ENCODE data around the gene ROBO1. TPM values are rescaled to one million over a fixed set of nuclear protein-coding genes. Genes with fewer than 3 reads are reported as not detected.

ROBO1 gene
- total RNA-seq, 2 experiments from 2014 or later: 8.6 to 9.0 TPM

- intact Hi-C loops (cut with micrococcal nuclease): no loop called here
- no peak for DNase-seq
- ChIA-PET CTCF (interaction anchor here (0.6 to 1.6 kb wide), 9 partner anchors 12 to 1297 kb away, joined by 3 to 4 read pairs (median 3); no protein-coding TSS in a partner anchor), POLR2A (no interaction called here)
- no peak overlapping the region for H3K27ac Mint-ChIP-seq
- H3K4me1 Mint-ChIP-seq (ENCODE audit: low read depth): no peaks in the 10 kb centered on the region
- no peaks in the 10 kb centered on the region for H3K27me3 Mint-ChIP-seq
- ATAC-seq: peak; percentile 56
- no peak overlapping the region for H3K4me3 Mint-ChIP-seq
- no peaks in the 10 kb centered on the region for H3K9me3 Mint-ChIP-seq
- peak; percentile 77 for TF ChIP-seq CTCF (IDR thresholded peaks at IDR 0.05)
- H3K36me3 Mint-ChIP-seq (ENCODE audit: low read depth): no peaks in the 10 kb centered on the region
Observed at GRCh38 chr3:78645628-78646310, 1122.0 kb downstream of the ROBO1 start.

DNA sequence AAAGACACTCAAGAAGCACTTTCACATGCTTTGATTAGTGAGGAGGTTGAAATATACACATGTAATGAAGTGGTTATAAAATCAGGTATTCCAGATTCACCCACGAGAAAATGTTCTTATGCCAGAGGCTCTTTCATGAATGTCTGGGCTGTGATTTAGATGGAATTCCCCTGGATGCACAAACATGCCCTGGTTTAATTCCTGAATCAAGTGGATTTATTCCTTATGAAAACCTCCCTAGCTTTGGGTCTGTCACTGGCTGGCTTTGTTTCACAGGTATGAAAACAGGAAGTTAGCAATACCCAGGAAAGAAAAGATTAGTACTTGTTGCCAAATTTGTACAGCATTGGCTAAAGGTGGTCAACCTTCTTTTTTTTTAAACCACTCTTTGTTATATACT, 1123.0 kb downstream of the ROBO1 start:
- no peak for ATAC-seq
- intact Hi-C loops (cut with micrococcal nuclease): no loop called here
- POLR2A ChIA-PET: no interaction called here
- CTCF ChIA-PET: interaction anchor here (1.5 to 1.6 kb wide), 2 partner anchors 262 to 373 kb away, joined by 3 read pairs; no protein-coding TSS in a partner anchor
- TF ChIP-seq CTCF (IDR thresholded peaks at IDR 0.05): no peak
- Mint-ChIP-seq H3K27me3 (no peaks in the 10 kb centered on the region), H3K9me3 (no peaks in the 10 kb centered on the region), H3K4me3 (no peak overlapping the region), H3K4me1 (ENCODE audit: low read depth) (no peaks in the 10 kb centered on the region), H3K36me3 (ENCODE audit: low read depth) (no peaks in the 10 kb centered on the region), H3K27ac (no peak overlapping the region)
- no peak for DNase-seq

- no peaks in the 10 kb centered on the region for H3K27me3 Mint-ChIP-seq
- H3K27ac Mint-ChIP-seq: no peak overlapping the region
- H3K4me1 Mint-ChIP-seq (ENCODE audit: low read depth): no peaks in the 10 kb centered on the region
- ATAC-seq (no peak), DNase-seq (no peak)
- no peak overlapping the region for H3K4me3 Mint-ChIP-seq
- CTCF ChIA-PET: no interaction called here
- H3K9me3 Mint-ChIP-seq: no peaks in the 10 kb centered on the region
- no peak for TF ChIP-seq CTCF (IDR thresholded peaks at IDR 0.05)
- POLR2A ChIA-PET: no interaction called here
- intact Hi-C loops (cut with micrococcal nuclease): no loop called here
- H3K36me3 Mint-ChIP-seq (ENCODE audit: low read depth): no peaks in the 10 kb centered on the region
Observed at GRCh38 chr3:78642226-78643035, 1125.4 kb downstream of the ROBO1 start.

DNA sequence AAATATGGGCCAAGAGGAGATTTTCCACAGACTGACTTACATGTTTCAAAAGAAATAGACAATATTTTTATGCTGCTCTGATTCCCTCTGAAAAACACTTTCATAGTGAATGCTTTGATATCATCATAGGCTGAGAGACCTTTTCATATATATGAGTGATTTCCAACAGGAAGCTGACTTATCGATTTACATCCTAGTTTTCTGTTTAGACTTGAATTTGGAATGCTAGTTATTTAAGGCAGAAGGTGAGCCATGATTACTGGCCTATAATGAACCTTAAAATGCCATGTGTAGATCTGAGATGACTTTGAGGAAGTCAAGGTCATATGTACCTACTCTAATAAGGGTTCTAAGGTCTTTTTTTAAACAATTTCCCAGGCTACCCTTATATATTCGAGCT, 1126.1 kb downstream of the ROBO1 start:
- intact Hi-C loops (cut with micrococcal nuclease): no loop called here
- ATAC-seq (no peak), DNase-seq (no peak)
- Mint-ChIP-seq H3K36me3 (ENCODE audit: low read depth) (no peaks in the 10 kb centered on the region), H3K4me3 (no peak overlapping the region), H3K9me3 (no peaks in the 10 kb centered on the region), H3K27ac (no peak overlapping the region), H3K4me1 (ENCODE audit: low read depth) (no peaks in the 10 kb centered on the region), H3K27me3 (no peaks in the 10 kb centered on the region)
- ChIA-PET POLR2A (no interaction called here), CTCF (no interaction called here)
- no peak for TF ChIP-seq CTCF (IDR thresholded peaks at IDR 0.05)

DNA sequence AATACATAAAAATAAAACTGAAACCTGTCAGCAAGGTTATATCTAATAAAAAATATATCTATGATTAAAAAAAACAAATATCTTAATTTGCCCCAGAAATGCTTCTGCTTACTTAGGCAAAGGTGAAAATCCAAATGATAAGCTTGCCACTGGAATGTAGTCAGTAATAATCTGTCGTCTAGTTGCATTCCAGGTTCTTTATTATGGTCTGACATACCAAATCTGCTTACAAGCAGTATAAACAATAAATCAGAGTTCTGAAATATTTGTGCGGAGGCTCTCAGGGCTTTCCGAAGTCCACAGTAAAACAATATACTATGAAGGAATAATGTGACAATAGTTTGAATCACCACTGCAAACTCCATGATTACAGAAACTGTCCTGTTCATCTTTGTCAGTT, 1133.5 kb downstream of the ROBO1 start:
- H3K27ac Mint-ChIP-seq: no peak overlapping the region
- DNase-seq: no peak
- no peaks in the 10 kb centered on the region for H3K36me3 Mint-ChIP-seq (ENCODE audit: low read depth)
- H3K4me1 Mint-ChIP-seq (ENCODE audit: low read depth): no peaks in the 10 kb centered on the region
- intact Hi-C loops (cut with micrococcal nuclease): no loop called here
- no peak for TF ChIP-seq CTCF (IDR thresholded peaks at IDR 0.05)
- no peaks in the 10 kb centered on the region for H3K27me3 Mint-ChIP-seq
- ATAC-seq: no peak
- POLR2A ChIA-PET: no interaction called here
- no peak overlapping the region for H3K4me3 Mint-ChIP-seq
- CTCF ChIA-PET: no interaction called here
- no peaks in the 10 kb centered on the region for H3K9me3 Mint-ChIP-seq

Data from activated CD8-positive, alpha-beta T cell treated with anti-CD3 and anti-CD28 coated beads for 36 hours (primary cell).